ENCODE data around the gene HOXC11.

HOXC11 gene

DNA sequence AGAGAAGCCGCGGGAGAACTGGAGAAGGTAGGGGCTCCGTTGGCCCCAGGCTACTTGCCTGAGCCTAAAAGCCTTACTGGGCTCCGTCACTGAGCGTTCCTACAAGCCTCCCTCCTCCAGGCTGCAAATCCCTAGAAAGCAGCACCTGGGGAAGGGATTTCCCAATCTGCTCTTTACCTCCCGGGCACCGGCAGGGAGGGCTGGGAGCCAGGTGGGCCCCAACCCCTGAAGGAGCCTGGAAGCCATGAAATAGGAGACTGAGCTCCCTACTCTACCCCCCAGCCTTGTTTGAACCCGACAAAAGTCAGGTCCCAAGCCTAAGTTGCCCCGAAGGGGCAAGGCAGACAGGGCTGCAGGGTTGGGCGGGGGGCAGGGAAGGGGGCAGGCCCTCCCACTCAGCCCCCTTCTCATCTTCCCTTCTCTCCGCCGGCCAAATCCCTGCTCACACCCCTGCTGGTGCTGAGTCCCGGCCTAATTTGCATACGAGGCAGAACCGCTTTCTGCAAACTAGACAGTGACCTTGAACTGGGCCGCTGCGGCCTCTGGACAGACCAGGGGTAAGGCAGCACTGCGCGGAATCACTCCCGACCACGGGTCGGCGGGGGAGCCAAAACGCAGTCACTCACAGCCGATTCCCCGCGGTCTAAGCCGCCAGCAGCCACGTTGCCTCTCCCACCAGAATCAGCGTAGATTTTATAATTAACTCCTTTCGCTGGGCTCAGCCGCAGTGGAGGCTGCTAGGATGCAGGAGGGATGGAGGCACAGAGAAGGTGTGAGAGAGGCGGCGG, 21.9 kb upstream of the HOXC11 start:
- no peaks in the 10 kb centered on the region for H3K36me3 Mint-ChIP-seq (ENCODE audit: low read depth)
- H3K4me3 Mint-ChIP-seq, result peak overlapping the region; percentile 35
- H3K9me3 Mint-ChIP-seq, result no peaks in the 10 kb centered on the region
- peaks cover 9% of the 10 kb centered on the region for H3K4me1 Mint-ChIP-seq (ENCODE audit: low read depth)
- peaks cover 91% of the 10 kb centered on the region for H3K27me3 Mint-ChIP-seq
- no peak overlapping the region for H3K27ac Mint-ChIP-seq

GRCh38 chr12:53951577-53952334, 21.2 kb upstream of the HOXC11 start:
- Mint-ChIP-seq H3K27me3 (peaks cover 91% of the 10 kb centered on the region), H3K36me3 (ENCODE audit: low read depth) (no peaks in the 10 kb centered on the region), H3K4me3 (no peak overlapping the region), H3K27ac (no peak overlapping the region), H3K4me1 (ENCODE audit: low read depth) (peaks cover 12% of the 10 kb centered on the region), H3K9me3 (no peaks in the 10 kb centered on the region)

GRCh38 chr12:53952335-53952694, 20.6 kb upstream of the HOXC11 start:
- Mint-ChIP-seq H3K36me3 (ENCODE audit: low read depth) (no peaks in the 10 kb centered on the region), H3K9me3 (no peaks in the 10 kb centered on the region), H3K27ac (no peak overlapping the region), H3K27me3 (peaks cover 92% of the 10 kb centered on the region), H3K4me1 (ENCODE audit: low read depth) (peaks cover 13% of the 10 kb centered on the region), H3K4me3 (no peak overlapping the region)

- H3K9me3 Mint-ChIP-seq, result no peaks in the 10 kb centered on the region
- no peaks in the 10 kb centered on the region for H3K36me3 Mint-ChIP-seq (ENCODE audit: low read depth)
- peak overlapping the region; percentile 7 for H3K4me3 Mint-ChIP-seq
- peak overlapping the region; percentile 32 for H3K27ac Mint-ChIP-seq
- peaks cover 13% of the 10 kb centered on the region for H3K4me1 Mint-ChIP-seq (ENCODE audit: low read depth)
- H3K27me3 Mint-ChIP-seq, result peaks cover 93% of the 10 kb centered on the region
Measured at GRCh38 chr12:53952871-53953734, 19.8 kb upstream of the HOXC11 start.

DNA sequence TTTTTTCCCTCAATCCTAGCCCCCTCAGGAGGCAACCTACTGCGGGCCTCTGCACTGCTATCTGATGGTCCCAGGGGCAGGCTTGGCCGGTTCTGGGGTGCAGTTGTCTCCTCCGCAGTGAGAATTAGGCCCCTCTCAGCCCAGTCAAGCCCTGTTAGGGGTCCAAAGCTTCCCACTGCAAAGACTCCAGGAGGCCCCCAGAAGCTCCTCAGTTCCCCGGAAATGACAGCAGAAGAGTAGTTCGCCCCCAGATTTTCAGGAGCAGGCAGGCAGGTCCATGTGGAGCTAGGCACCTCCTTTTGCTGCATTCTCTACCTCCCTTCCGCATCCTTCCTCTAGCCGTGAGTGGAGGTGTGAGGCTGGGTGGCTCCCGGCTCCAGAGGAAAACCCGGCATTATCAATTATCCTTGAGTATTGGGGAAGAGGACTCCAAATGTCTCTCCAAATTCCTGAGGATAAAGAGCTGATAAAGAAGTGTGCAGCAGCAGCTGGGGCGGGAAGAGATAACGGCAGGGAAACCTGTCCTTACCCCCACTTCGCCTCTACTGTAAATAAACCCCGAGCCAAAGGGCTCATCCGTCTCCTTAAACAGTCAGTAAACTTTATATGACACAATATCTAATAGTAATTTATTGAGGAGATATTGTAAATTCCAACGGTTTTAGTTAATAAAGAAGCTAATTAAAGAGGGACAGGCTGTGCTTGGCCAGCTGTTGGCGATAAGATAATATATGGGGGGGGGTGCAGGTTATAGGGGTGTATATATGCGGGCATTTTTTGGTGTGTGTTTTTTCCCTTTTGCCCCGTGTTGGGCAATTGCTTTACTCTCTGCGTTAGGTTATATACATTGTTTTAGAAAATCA, 18.9 kb upstream of the HOXC11 start:
- Mint-ChIP-seq H3K36me3 (ENCODE audit: low read depth) (no peaks in the 10 kb centered on the region), H3K27ac (no peak overlapping the region), H3K27me3 (peaks cover 93% of the 10 kb centered on the region), H3K4me3 (no peak overlapping the region), H3K4me1 (ENCODE audit: low read depth) (peaks cover 13% of the 10 kb centered on the region), H3K9me3 (no peaks in the 10 kb centered on the region)

- peaks cover 13% of the 10 kb centered on the region for H3K4me1 Mint-ChIP-seq (ENCODE audit: low read depth)
- H3K4me3 Mint-ChIP-seq, result no peak within 1 kb of the TSS
- H3K9me3 Mint-ChIP-seq, result no peaks in the 10 kb centered on the region
- H3K27ac Mint-ChIP-seq, result peak within 1 kb of the TSS; percentile 65
- H3K36me3 Mint-ChIP-seq (ENCODE audit: low read depth), result no peaks in the 10 kb centered on the region
- peaks cover 94% of the 10 kb centered on the region for H3K27me3 Mint-ChIP-seq
Measured at GRCh38 chr12:53954694-53955035, 18.3 kb upstream of the HOXC11 start, which contains the start of gene HOXC12. Gene HOXC12 (plus strand): TSS chr12:53954903. CDS start chr12:53954930, 27 bp downstream.

GRCh38 chr12:53955036-53955775, 17.7 kb upstream of the HOXC11 start:
- Mint-ChIP-seq H3K36me3 (ENCODE audit: low read depth) (no peaks in the 10 kb centered on the region), H3K9me3 (no peaks in the 10 kb centered on the region), H3K27me3 (peaks cover 96% of the 10 kb centered on the region), H3K27ac (no peak overlapping the region), H3K4me3 (no peak overlapping the region), H3K4me1 (ENCODE audit: low read depth) (peaks cover 14% of the 10 kb centered on the region)

GRCh38 chr12:53955776-53956250, 17.1 kb upstream of the HOXC11 start:
- Mint-ChIP-seq H3K27ac (peak overlapping the region; percentile 65), H3K27me3 (peaks cover 95% of the 10 kb centered on the region), H3K9me3 (no peaks in the 10 kb centered on the region), H3K4me1 (ENCODE audit: low read depth) (peaks cover 18% of the 10 kb centered on the region), H3K36me3 (ENCODE audit: low read depth) (no peaks in the 10 kb centered on the region), H3K4me3 (peak overlapping the region; percentile 4)

DNA sequence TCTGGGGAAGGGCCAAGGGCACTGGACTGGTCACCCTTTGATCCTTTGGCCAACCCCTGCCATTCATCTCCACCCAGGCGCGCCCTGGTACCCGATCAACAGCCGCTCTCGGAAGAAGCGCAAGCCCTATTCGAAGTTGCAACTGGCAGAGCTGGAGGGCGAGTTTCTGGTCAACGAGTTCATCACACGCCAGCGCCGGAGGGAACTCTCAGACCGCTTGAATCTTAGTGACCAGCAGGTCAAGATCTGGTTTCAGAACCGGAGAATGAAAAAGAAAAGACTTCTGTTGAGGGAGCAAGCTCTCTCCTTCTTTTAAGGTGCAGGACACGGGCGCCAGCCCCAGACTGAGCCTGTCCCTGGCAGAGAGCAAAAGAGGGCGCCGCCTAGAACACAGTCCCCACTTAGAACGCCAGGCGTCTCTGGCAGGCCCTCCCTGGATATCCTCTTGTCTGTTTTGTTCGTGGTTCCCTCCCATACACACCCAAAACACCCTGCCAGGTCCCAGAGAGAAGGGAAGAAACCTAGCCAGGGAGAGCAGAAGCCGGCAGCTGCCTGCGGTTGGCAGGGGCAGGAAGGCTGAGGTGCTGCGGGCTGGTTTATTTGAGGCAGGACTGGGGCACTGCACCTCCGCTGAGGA, 16.6 kb upstream of the HOXC11 start:
- peak overlapping the region; percentile 65 for H3K27ac Mint-ChIP-seq
- no peaks in the 10 kb centered on the region for H3K36me3 Mint-ChIP-seq (ENCODE audit: low read depth)
- H3K9me3 Mint-ChIP-seq, result no peaks in the 10 kb centered on the region
- H3K4me3 Mint-ChIP-seq, result peak overlapping the region; percentile 4
- H3K27me3 Mint-ChIP-seq, result peaks cover 90% of the 10 kb centered on the region
- peaks cover 18% of the 10 kb centered on the region for H3K4me1 Mint-ChIP-seq (ENCODE audit: low read depth)

- peaks cover 89% of the 10 kb centered on the region for H3K27me3 Mint-ChIP-seq
- no peak overlapping the region for H3K27ac Mint-ChIP-seq
- H3K9me3 Mint-ChIP-seq, result no peaks in the 10 kb centered on the region
- H3K4me1 Mint-ChIP-seq (ENCODE audit: low read depth), result peaks cover 18% of the 10 kb centered on the region
- H3K36me3 Mint-ChIP-seq (ENCODE audit: low read depth), result no peaks in the 10 kb centered on the region
- no peak overlapping the region for H3K4me3 Mint-ChIP-seq
Measured at GRCh38 chr12:53956914-53957536, 15.9 kb upstream of the HOXC11 start.

- no peaks in the 10 kb centered on the region for H3K9me3 Mint-ChIP-seq
Measured at GRCh38 chr12:53958128-53958527, 14.8 kb upstream of the HOXC11 start.

DNA sequence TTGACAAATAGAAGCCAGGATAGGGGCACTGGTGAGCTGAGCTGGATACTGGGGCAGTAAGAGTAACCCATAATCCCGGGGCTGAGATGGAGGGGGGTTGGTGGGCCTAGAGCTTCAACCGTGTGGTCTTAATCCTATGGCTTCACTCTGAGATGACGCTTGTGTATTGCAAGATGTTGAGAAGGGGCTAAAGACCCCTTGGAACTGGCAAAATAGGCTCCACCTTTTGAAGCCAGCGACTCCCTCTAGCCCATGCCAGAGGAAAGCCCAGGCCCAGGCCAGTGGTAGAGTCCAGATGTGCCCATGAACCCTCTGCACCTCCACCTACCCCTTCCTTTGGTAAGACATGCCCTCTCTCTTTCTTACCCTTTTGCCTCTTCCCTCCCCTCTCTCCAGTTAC, 13.6 kb upstream of the HOXC11 start:
- Mint-ChIP-seq H3K9me3 (no peaks in the 10 kb centered on the region), H3K36me3 (ENCODE audit: low read depth) (no peaks in the 10 kb centered on the region), H3K27ac (no peak overlapping the region), H3K27me3 (peaks cover 88% of the 10 kb centered on the region), H3K4me3 (no peak overlapping the region), H3K4me1 (ENCODE audit: low read depth) (peaks cover 21% of the 10 kb centered on the region)

More at GRCh38 chr12:53958128-53958527, 14.8 kb upstream of the HOXC11 start:
- Mint-ChIP-seq H3K27me3 (peaks cover 88% of the 10 kb centered on the region), H3K4me1 (ENCODE audit: low read depth) (peaks cover 17% of the 10 kb centered on the region), H3K27ac (no peak overlapping the region), H3K4me3 (no peak overlapping the region), H3K36me3 (ENCODE audit: low read depth) (no peaks in the 10 kb centered on the region)

Measured in stimulated activated naive CD8-positive, alpha-beta T cell treated with anti-CD3 and anti-CD28 coated beads, Interleukin-15, Interleukin-2, amounts not matched to agents 100 ng/mL and 50 ng/mL, for 24 hours (primary cell).